GM12878 (cell line): Measurements from ENCODE around the gene MANBA. TPM values are rescaled to one million over a fixed set of nuclear protein-coding genes. Genes with fewer than 3 reads are reported as not detected.

Experiments
- ATAC-seq: fragments of 200-7000 bp; cut with Tn5 transposase; 3 replicates; pipeline ENCODE4 v1.9.1; 2020; ENCODE audit warnings: mild to moderate bottlenecking, moderate library complexity
- BruUV-seq: library from RNA; stranded (reverse); fragments of 400-500 nt; replicated peaks from 2 replicates; lab custom pipeline; 2021; lab: Mats Ljungman, UMichigan
- CTCF ChIA-PET: fragments of 300-600 bp; sonication (Branson Sonifier 250); formaldehyde crosslinking; extraction: SDS; loops from one replicate; lab custom pipeline; 2021; ENCODE audit warnings: inconsistent platforms; lab: Yijun Ruan, JAX
- POLR2A ChIA-PET: fragments of 350-600 bp; formaldehyde crosslinking; extraction: SDS; loops from one replicate; lab custom pipeline; 2021; ENCODE audit warnings: inconsistent platforms; lab: Charles Lee
- RAD21 ChIA-PET: fragments of 300-600 bp; sonication (Branson Sonifier 250); formaldehyde crosslinking; loops from one replicate; lab custom pipeline; 2023; ENCODE audit warnings: antibody characterized with exemption; ENCODE audit not compliant: unreplicated experiment; lab: Charles Lee
- SMC1A ChIA-PET: fragments of 300-600 bp; sonication (Branson Sonifier 250); formaldehyde crosslinking; loops from one replicate; lab custom pipeline; 2023; ENCODE audit not compliant: unreplicated experiment, uncharacterized antibody; lab: Charles Lee
- DNase-seq: peaks from one replicate; pipeline ENCODE4 v3.0.0-alpha.2; 2011; ENCODE audit warnings: low read depth, low spot score
- FAIRE-seq: peaks from 3 replicates; lab custom pipeline; 2011; peaks lifted over from hg19 to GRCh38; lab: Jason Lieb, UNC
- H2AFZ ChIP-seq: 2 replicates; pipeline ENCODE4 v1.6.0; 2011; ENCODE audit warnings: low read depth, low read length, control low read depth; ENCODE audit not compliant: control insufficient read depth
- H3K27ac ChIP-seq: 2 replicates; pipeline ENCODE4 v1.5.1; 2011; ENCODE audit warnings: control low read depth; ENCODE audit not compliant: control insufficient read depth, insufficient read depth
- H3K27me3 ChIP-seq, 2 experiments: replicated peaks in 1 of 2; 2 replicates each; pipeline versions ENCODE4 v1.6.0 to v1.6.1; 2011; ENCODE audit warnings: low read length in 1 of 2; ENCODE audit not compliant: control insufficient read depth in 2 of 2, insufficient read depth in 2 of 2
- H3K36me3 ChIP-seq, 2 experiments: 2 replicates each; pipeline ENCODE4 v1.5.1; 2011; ENCODE audit warnings: low read length in 1 of 2; ENCODE audit not compliant: control insufficient read depth in 2 of 2, insufficient read depth in 2 of 2
- H3K4me1 ChIP-seq: 2 replicates; pipeline ENCODE4 v1.6.1; 2011; ENCODE audit warnings: mild to moderate bottlenecking, low read length, moderate library complexity, mixed read lengths; ENCODE audit not compliant: control insufficient read depth, insufficient read depth
- H3K4me2 ChIP-seq: 2 replicates; pipeline ENCODE4 v1.6.0; 2011; ENCODE audit warnings: control low read depth; ENCODE audit not compliant: control insufficient read depth, insufficient read depth
- H3K4me3 ChIP-seq: fragments of 200-600 bp; sonication (generic); 2 replicates; pipeline ENCODE4 v1.5.1; 2016
- H3K79me2 ChIP-seq: 2 replicates; pipeline ENCODE4 v1.6.0; 2011; ENCODE audit warnings: low read length; ENCODE audit not compliant: control insufficient read depth, insufficient read depth
- H3K9ac ChIP-seq: 2 replicates; pipeline ENCODE4 v1.8.0; 2011; ENCODE audit warnings: low read length, control low read depth, mixed read lengths; ENCODE audit not compliant: control insufficient read depth, insufficient read depth
- H3K9me3 ChIP-seq: replicated peaks from 3 replicates; pipeline ENCODE4 v1.5.1; 2011; ENCODE audit warnings: mild to moderate bottlenecking, low read length; ENCODE audit not compliant: control insufficient read depth, insufficient read depth
- H4K20me1 ChIP-seq: 2 replicates; pipeline ENCODE4 v1.6.0; 2011; ENCODE audit not compliant: control insufficient read depth, insufficient read depth
- CBX3 ChIP-seq: fragments of 200-600 bp; sonication (generic); IDR thresholded peaks from 2 replicates; pipeline ENCODE4 v1.6.1; 2016; ENCODE audit warnings: low read depth, borderline replicate concordance
- CBX5 ChIP-seq: sonication (generic); IDR thresholded peaks from 2 replicates; pipeline ENCODE4 v1.6.1; 2016; ENCODE audit warnings: low read depth, moderate library complexity, mild to moderate bottlenecking, inconsistent platforms
- EZH2 ChIP-seq: IDR thresholded peaks from 2 replicates; pipeline ENCODE4 v1.6.1; 2012; ENCODE audit warnings: low read depth, mild to moderate bottlenecking, control low read depth, inconsistent platforms, low read length, borderline replicate concordance; ENCODE audit not compliant: control insufficient read depth
- HDGF ChIP-seq: fragments of 450-650 bp; IDR thresholded peaks from 2 replicates; pipeline ENCODE4 v1.6.1; 2016; ENCODE audit warnings: antibody characterized with exemption
- IKZF2 ChIP-seq, 2 experiments: fragments of 450-650 bp; IDR thresholded peaks; 2 replicates each; pipeline ENCODE4 v1.6.1; 2017; ENCODE audit warnings: mild to moderate bottlenecking in 2 of 2, moderate library complexity in 2 of 2
- IRF5 ChIP-seq: fragments of 450-650 bp; IDR thresholded peaks from 2 replicates; pipeline ENCODE4 v1.6.1; 2017; ENCODE audit warnings: borderline replicate concordance
- KAT2A ChIP-seq: conservative IDR thresholded peaks from 2 replicates; pipeline ENCODE4 v1.6.1; 2011; ENCODE audit warnings: low read depth, low read length; ENCODE audit not compliant: control insufficient read depth
- MEF2B ChIP-seq: fragments of 450-650 bp; IDR thresholded peaks from 2 replicates; pipeline ENCODE4 v1.6.1; 2018; ENCODE audit warnings: mild to moderate bottlenecking, moderate library complexity; ENCODE audit not compliant: partially characterized antibody, poor library complexity, severe bottlenecking
- NR2F1 ChIP-seq: fragments of 450-650 bp; conservative IDR thresholded peaks from 2 replicates; pipeline ENCODE4 v1.6.1; 2017; ENCODE audit warnings: mild to moderate bottlenecking
- PAX8 ChIP-seq: fragments of 450-650 bp; IDR thresholded peaks from 2 replicates; pipeline ENCODE4 v1.6.1; 2017; ENCODE audit warnings: mild to moderate bottlenecking, moderate library complexity
- RUNX3 ChIP-seq: IDR thresholded peaks from 2 replicates; pipeline ENCODE4 v1.6.1; 2012; ENCODE audit warnings: low read length, inconsistent platforms
- SREBF1 ChIP-seq: IDR thresholded peaks from 2 replicates; pipeline ENCODE4 v1.6.1; 2012; ENCODE audit warnings: mild to moderate bottlenecking, low read length
- WGBS: methylation state at CpG from one replicate; pipeline ENCODE4 v1.1.6; 2016; ENCODE audit warnings: low lambda C conversion rate; ENCODE audit not compliant: insufficient replicate concordance, insufficient coverage; ENCODE audit errors: missing lambda C conversion rate; 5-methylcytosine and 5-hydroxymethylcytosine counted together
- in situ Hi-C: fragments of 300-500 bp; cut with MboI; formaldehyde crosslinking; loops from 9 replicates; pipeline ENCODE4 v1.14.3; 2018; ENCODE audit warnings: mixed read lengths
- intact Hi-C: fragments of 100-400 bp; cut with micrococcal nuclease; formaldehyde crosslinking; loops from one replicate; pipeline ENCODE4 v1.14.2; 2022; ENCODE audit not compliant: unreplicated experiment
- polyA plus RNA-seq, 11 experiments: library from polyadenylated mRNA; depleted of rRNA in 4 of 11; unstranded in 6 of 11; stranded (reverse) in 5 of 11; fragments of >200 nt; fragmentation: Nextera tagmentation in 4 of 11; fragmentation: Illumina TruSeq in 1 of 11; extraction: Ambion mirVana in 4 of 11; extraction: Trizol in 1 of 11; gene quantifications; 1 replicate in 1 of 11; 2 replicates in 10 of 11; pipeline versions ENCODE4 v1.2.1 to v1.2.3, GENCODE V29; 2011 to 2016; ENCODE audit warnings: inconsistent platforms in 2 of 11, missing spikeins in 2 of 11, low read depth in 1 of 11
- total RNA-seq, 4 experiments: library from RNA; depleted of rRNA in 3 of 4; stranded (reverse); fragments of >200 nt in 3 of 4; fragmentation: Illumina TruSeq in 1 of 4; extraction: Trizol in 1 of 4; gene quantifications; 2 replicates each; pipeline versions ENCODE4 v1.2.1 to v1.2.3, GENCODE V29; 2013 to 2021
- TF ChIP-seq, protein P1 (sequence below): IDR thresholded peaks from 2 replicates; pipeline ENCODE4 v1.6.1; 2011; ENCODE audit warnings: borderline replicate concordance, low read depth, mild to moderate bottlenecking, moderate library complexity, low read length; ENCODE audit not compliant: insufficient read depth, poor library complexity, severe bottlenecking
- TF ChIP-seq, protein P2 (sequence below): fragments of 450-650 bp; IDR thresholded peaks from 2 replicates; pipeline ENCODE4 v1.6.1; 2014; ENCODE audit warnings: mild to moderate bottlenecking
- TF ChIP-seq, protein P3 (sequence below): fragments of 150-350 bp; IDR thresholded peaks from 2 replicates; pipeline ENCODE4 v1.6.1; 2014; ENCODE audit warnings: mild to moderate bottlenecking, low read depth, low read length
- TF ChIP-seq, protein P4 (sequence below): fragments of 450-650 bp; IDR thresholded peaks from 2 replicates; pipeline ENCODE4 v1.6.1; 2017; ENCODE audit warnings: low read depth, mild to moderate bottlenecking, moderate library complexity

The MANBA gene
- total and polyA plus RNA-seq, 10 of the 15 experiments (the other 5 are each of a cell fraction or from before 2014, with no cell fraction given) = 3.8 to 19.0 (median 12.5) TPM

GRCh38 chr4:102586002-102586643 is 174.6 kb downstream of the MANBA start:
- ChIA-PET RAD21 (interaction anchor here (0.6 to 4.8 kb wide), 11 partner anchors 11 to 155 kb away, joined by 3 to 20 read pairs (median 4); partner anchors contain the start of gene NFKB1), POLR2A (interaction anchor here (0.6 to 2.4 kb wide), 7 partner anchors 14 to 511 kb away, joined by 3 to 10 read pairs (median 3); no protein-coding TSS in a partner anchor), SMC1A (interaction anchor here (0.7 to 3.2 kb wide), 14 partner anchors 12 to 1907 kb away, joined by 3 to 23 read pairs (median 4); partner anchors contain the start of gene NFKB1), CTCF (interaction anchor here (0.6 to 1.9 kb wide), 9 partner anchors 10 to 153 kb away, joined by 3 to 12 read pairs (median 3); no protein-coding TSS in a partner anchor)
- no peaks in the 10 kb centered on the region for H4K20me1 ChIP-seq
- H3K27me3 ChIP-seq = no peaks in the 10 kb centered on the region
- peaks cover 6 to 39% of the 10 kb centered on the region in 2 experiments for H3K36me3 ChIP-seq
- ATAC-seq = peak; percentile 78
- in situ Hi-C loops = no loop called here
- H3K9me3 ChIP-seq = peaks cover 6% of the 10 kb centered on the region; the same call in 2 of the 3 replicates
- no peak overlapping the region for H2AFZ ChIP-seq
- FAIRE-seq = peak; percentile 61
- BruUV-seq = no TSS peak
- peak overlapping the region; percentile 77 for H3K27ac ChIP-seq
- DNase-seq = peak; percentile 51
- peaks cover 26% of the 10 kb centered on the region for H3K4me1 ChIP-seq
- no peak overlapping the region for H3K9ac ChIP-seq
- H3K4me2 ChIP-seq = peak overlapping the region; percentile 21
- H3K4me3 ChIP-seq = no peak overlapping the region
- 14% methylated on average over 4 of the region's 4 CpGs for WGBS
- intact Hi-C loops = loop anchor here (2.0 to 5.0 kb wide), 2 partner anchors 21 to 84 kb away; partner anchors contain the start of gene NFKB1
- H3K79me2 ChIP-seq = no peaks in the 10 kb centered on the region; the same call in 1 of the 2 replicates
- TF ChIP-seq KAT2A (no peak), IRF5 (no peak), IKZF2 (IDR thresholded peaks at IDR 0.05) (peak; percentile 24 to 41), CBX5 (no peak), NR2F1 (no peak), HDGF (peak; percentile 69; the same call in 1 of the 2 replicates), MEF2B (peak; percentile 61), PAX8 (no peak), SREBF1 (no peak), CBX3 (no peak), RUNX3 (no peak), EZH2 (no peak)
- TF ChIP-seq, protein P1, sequence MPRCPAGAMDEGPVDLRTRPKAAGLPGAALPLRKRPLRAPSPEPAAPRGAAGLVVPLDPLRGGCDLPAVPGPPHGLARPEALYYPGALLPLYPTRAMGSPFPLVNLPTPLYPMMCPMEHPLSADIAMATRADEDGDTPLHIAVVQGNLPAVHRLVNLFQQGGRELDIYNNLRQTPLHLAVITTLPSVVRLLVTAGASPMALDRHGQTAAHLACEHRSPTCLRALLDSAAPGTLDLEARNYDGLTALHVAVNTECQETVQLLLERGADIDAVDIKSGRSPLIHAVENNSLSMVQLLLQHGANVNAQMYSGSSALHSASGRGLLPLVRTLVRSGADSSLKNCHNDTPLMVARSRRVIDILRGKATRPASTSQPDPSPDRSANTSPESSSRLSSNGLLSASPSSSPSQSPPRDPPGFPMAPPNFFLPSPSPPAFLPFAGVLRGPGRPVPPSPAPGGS = peak; percentile 19
- TF ChIP-seq, protein P2, sequence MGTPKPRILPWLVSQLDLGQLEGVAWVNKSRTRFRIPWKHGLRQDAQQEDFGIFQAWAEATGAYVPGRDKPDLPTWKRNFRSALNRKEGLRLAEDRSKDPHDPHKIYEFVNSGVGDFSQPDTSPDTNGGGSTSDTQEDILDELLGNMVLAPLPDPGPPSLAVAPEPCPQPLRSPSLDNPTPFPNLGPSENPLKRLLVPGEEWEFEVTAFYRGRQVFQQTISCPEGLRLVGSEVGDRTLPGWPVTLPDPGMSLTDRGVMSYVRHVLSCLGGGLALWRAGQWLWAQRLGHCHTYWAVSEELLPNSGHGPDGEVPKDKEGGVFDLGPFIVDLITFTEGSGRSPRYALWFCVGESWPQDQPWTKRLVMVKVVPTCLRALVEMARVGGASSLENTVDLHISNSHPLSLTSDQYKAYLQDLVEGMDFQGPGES = no peak
- TF ChIP-seq, protein P3, sequence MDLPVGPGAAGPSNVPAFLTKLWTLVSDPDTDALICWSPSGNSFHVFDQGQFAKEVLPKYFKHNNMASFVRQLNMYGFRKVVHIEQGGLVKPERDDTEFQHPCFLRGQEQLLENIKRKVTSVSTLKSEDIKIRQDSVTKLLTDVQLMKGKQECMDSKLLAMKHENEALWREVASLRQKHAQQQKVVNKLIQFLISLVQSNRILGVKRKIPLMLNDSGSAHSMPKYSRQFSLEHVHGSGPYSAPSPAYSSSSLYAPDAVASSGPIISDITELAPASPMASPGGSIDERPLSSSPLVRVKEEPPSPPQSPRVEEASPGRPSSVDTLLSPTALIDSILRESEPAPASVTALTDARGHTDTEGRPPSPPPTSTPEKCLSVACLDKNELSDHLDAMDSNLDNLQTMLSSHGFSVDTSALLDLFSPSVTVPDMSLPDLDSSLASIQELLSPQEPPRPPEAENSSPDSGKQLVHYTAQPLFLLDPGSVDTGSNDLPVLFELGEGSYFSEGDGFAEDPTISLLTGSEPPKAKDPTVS = no peak
- TF ChIP-seq, protein P4, sequence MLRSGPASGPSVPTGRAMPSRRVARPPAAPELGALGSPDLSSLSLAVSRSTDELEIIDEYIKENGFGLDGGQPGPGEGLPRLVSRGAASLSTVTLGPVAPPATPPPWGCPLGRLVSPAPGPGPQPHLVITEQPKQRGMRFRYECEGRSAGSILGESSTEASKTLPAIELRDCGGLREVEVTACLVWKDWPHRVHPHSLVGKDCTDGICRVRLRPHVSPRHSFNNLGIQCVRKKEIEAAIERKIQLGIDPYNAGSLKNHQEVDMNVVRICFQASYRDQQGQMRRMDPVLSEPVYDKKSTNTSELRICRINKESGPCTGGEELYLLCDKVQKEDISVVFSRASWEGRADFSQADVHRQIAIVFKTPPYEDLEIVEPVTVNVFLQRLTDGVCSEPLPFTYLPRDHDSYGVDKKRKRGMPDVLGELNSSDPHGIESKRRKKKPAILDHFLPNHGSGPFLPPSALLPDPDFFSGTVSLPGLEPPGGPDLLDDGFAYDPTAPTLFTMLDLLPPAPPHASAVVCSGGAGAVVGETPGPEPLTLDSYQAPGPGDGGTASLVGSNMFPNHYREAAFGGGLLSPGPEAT = no peak
